Keratinocyte (primary cell): ENCODE measurements around the gene PHPT1. TPM values are rescaled to one million over a fixed set of nuclear protein-coding genes. Genes with fewer than 3 reads are reported as not detected.
A peak's percentile ranks its signal among the peaks of the same experiment; 100 is the strongest.
"Not testable (repeated sequence)": the region's sequence is repeated elsewhere in the genome, so short reads cannot be mapped to it uniquely, and the experiment has no call there.

Experiments used
- DNase-seq: peaks from one replicate; pipeline ENCODE4 v3.0.0-alpha.2; 2011; ENCODE audit warnings: low read depth, missing footprints, low spot score
- FAIRE-seq: peaks from 2 replicates; lab custom pipeline; 2011; peaks lifted over from hg19 to GRCh38; lab: Jason Lieb, UNC
- H2AFZ ChIP-seq: 2 replicates; pipeline ENCODE4 v1.6.0; 2012; ENCODE audit warnings: low read length, control low read depth, inconsistent platforms; ENCODE audit not compliant: control insufficient read depth
- H3K27ac ChIP-seq: 2 replicates; pipeline ENCODE4 v1.5.1; 2011; ENCODE audit warnings: low read length; ENCODE audit not compliant: control insufficient read depth, insufficient read depth
- H3K27me3 ChIP-seq: 3 replicates; pipeline ENCODE4 v1.6.0; 2011; ENCODE audit warnings: low read length; ENCODE audit not compliant: control insufficient read depth, insufficient read depth; ENCODE audit errors: extremely low read depth
- H3K36me3 ChIP-seq, 2 experiments: 2 replicates in 1 of 2; 3 replicates in 1 of 2; pipeline ENCODE4 v1.5.1; 2011; ENCODE audit warnings: low read length in 2 of 2, mild to moderate bottlenecking in 1 of 2; ENCODE audit not compliant: control insufficient read depth in 2 of 2, insufficient read depth in 2 of 2; ENCODE audit errors: extremely low read depth in 1 of 2
- H3K4me1 ChIP-seq: 3 replicates; pipeline ENCODE4 v1.5.1; 2011; ENCODE audit warnings: low read length; ENCODE audit not compliant: control insufficient read depth, insufficient read depth; ENCODE audit errors: extremely low read depth
- H3K4me2 ChIP-seq: 3 replicates; pipeline ENCODE4 v1.6.0; 2011; ENCODE audit warnings: low read depth, low read length; ENCODE audit not compliant: control insufficient read depth, insufficient read depth; ENCODE audit errors: extremely low read depth
- H3K4me3 ChIP-seq, 3 experiments: fragments of 200-600 bp in 1 of 3; sonication (generic) in 1 of 3; 2 replicates in 2 of 3; 3 replicates in 1 of 3; pipeline ENCODE4 v1.5.1; 2011 to 2016; ENCODE audit warnings: low read length in 3 of 3, mild to moderate bottlenecking in 3 of 3, control low read depth in 2 of 3, inconsistent platforms in 1 of 3, low read depth in 1 of 3, mixed read lengths in 1 of 3, mixed run types in 1 of 3, moderate library complexity in 1 of 3; ENCODE audit not compliant: control insufficient read depth in 2 of 3, insufficient read depth in 2 of 3; ENCODE audit errors: extremely low read depth in 1 of 3
- H3K79me2 ChIP-seq: 2 replicates; pipeline ENCODE4 v1.6.0; 2012; ENCODE audit warnings: low read length; ENCODE audit not compliant: control insufficient read depth, insufficient read depth
- H3K9ac ChIP-seq: 3 replicates; pipeline ENCODE4 v1.6.0; 2011; ENCODE audit warnings: low read length; ENCODE audit not compliant: control insufficient read depth, insufficient read depth; ENCODE audit errors: extremely low read depth
- H3K9me1 ChIP-seq: 3 replicates; pipeline ENCODE4 v1.6.0; 2011; ENCODE audit warnings: low read length; ENCODE audit not compliant: control insufficient read depth, insufficient read depth; ENCODE audit errors: extremely low read depth
- H3K9me3 ChIP-seq: 2 replicates; pipeline ENCODE4 v1.5.1; 2012; ENCODE audit warnings: low read depth, low read length; ENCODE audit not compliant: control insufficient read depth
- H4K20me1 ChIP-seq: 3 replicates; pipeline ENCODE4 v1.6.0; 2011; ENCODE audit warnings: low read length; ENCODE audit not compliant: control insufficient read depth, insufficient read depth; ENCODE audit errors: extremely low read depth
- EZH2 ChIP-seq: IDR thresholded peaks from one replicate; pipeline ENCODE4 v1.6.1; 2012; ENCODE audit warnings: inconsistent platforms, mild to moderate bottlenecking, low read length, moderate library complexity
- dilution Hi-C: fragments of 300-500 bp; cut with MboI; formaldehyde crosslinking; loops from one replicate; pipeline ENCODE4 v1.7.0; 2020; ENCODE audit warnings: low sequenced_read_pairs; ENCODE audit not compliant: extremely low pct_ligation_motif_present
- polyA plus RNA-seq, 5 experiments: library from polyadenylated mRNA; depleted of rRNA in 3 of 5; stranded (reverse) in 3 of 5; stranded (forward) in 1 of 5; unstranded in 1 of 5; fragments of >200 nt; gene quantifications; 1 replicate in 1 of 5; 2 replicates in 3 of 5; 3 replicates in 1 of 5; pipeline versions ENCODE4 v1.2.1 to v1.2.3, GENCODE V29; 2011 to 2012; ENCODE audit warnings: missing spikeins in 2 of 5, low read depth in 1 of 5, low replicate concordance in 1 of 5
- TF ChIP-seq, protein P1 (sequence below), 3 experiments: IDR thresholded peaks in 1 of 3; conservative IDR thresholded peaks in 1 of 3; optimal IDR thresholded peaks in 1 of 3; 2 replicates in 2 of 3; 3 replicates in 1 of 3; pipeline versions ENCODE3 to v1.5.1; 2011; ENCODE audit warnings: low read length in 3 of 3, mild to moderate bottlenecking in 3 of 3, moderate library complexity in 2 of 3, control low read depth in 1 of 3, inconsistent platforms in 1 of 3; ENCODE audit not compliant: insufficient read depth in 2 of 3; ENCODE audit errors: extremely low read depth in 1 of 3

Gene PHPT1
- polyA plus RNA-seq, 1 donor (not counting 4 experiments of a cell fraction or from before 2014, with no cell fraction given): 68.8 TPM

DNA sequence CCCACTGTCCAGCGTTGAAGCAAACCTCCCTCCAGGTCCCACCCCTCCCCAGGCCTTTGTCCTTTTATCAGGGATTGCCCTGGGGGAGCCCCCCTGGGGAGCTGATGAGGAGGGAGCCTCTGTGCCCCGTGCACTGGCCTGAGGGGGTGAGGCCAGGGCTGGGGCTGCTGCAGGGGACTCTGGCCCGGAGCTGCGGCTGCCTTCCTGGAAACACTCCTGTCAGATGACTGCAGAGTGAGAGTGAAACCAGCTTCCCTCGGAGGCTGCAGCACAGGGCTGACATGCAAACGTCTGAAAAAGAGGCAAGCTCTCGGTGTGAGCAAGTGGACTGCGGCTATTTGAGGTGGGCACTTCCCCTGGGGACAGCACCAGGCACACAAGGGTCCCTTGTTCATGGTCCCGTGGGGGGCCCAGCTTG lies 32.5 kb downstream of the PHPT1 start:
- Histone ChIP-seq H3K4me3 (peak overlapping the region in 1 of 3 experiments; percentile 54), H4K20me1 (no peaks in the 10 kb centered on the region), H3K4me2 (peak overlapping the region; percentile 86), H2AFZ (peak overlapping the region; percentile 83), H3K9ac (peak overlapping the region; percentile 66), H3K27ac (peak overlapping the region; percentile 43), H3K9me3 (no peaks in the 10 kb centered on the region), H3K36me3 (no peaks in the 10 kb centered on the region), H3K4me1 (peaks cover 21% of the 10 kb centered on the region), H3K9me1 (no peaks in the 10 kb centered on the region), H3K79me2 (peaks cover 2% of the 10 kb centered on the region), H3K27me3 (no peaks in the 10 kb centered on the region)
- no peak for FAIRE-seq
- no peak for DNase-seq
- dilution Hi-C loops: no loop called here
- TF ChIP-seq EZH2: no peak
- TF ChIP-seq, protein P1, sequence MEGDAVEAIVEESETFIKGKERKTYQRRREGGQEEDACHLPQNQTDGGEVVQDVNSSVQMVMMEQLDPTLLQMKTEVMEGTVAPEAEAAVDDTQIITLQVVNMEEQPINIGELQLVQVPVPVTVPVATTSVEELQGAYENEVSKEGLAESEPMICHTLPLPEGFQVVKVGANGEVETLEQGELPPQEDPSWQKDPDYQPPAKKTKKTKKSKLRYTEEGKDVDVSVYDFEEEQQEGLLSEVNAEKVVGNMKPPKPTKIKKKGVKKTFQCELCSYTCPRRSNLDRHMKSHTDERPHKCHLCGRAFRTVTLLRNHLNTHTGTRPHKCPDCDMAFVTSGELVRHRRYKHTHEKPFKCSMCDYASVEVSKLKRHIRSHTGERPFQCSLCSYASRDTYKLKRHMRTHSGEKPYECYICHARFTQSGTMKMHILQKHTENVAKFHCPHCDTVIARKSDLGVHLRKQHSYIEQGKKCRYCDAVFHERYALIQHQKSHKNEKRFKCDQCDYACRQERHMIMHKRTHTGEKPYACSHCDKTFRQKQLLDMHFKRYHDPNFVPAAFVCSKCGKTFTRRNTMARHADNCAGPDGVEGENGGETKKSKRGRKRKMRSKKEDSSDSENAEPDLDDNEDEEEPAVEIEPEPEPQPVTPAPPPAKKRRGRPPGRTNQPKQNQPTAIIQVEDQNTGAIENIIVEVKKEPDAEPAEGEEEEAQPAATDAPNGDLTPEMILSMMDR (optimal IDR thresholded peaks at IDR 0.05 in 1 of 3, IDR thresholded peaks at IDR 0.05 in 1 of 3, conservative IDR thresholded peaks at IDR 0.05 in 1 of 3; ENCODE audit: extremely low read depth in 1 of 3, insufficient read depth in 2 of 3, low read length in 3 of 3): no peak

DNA sequence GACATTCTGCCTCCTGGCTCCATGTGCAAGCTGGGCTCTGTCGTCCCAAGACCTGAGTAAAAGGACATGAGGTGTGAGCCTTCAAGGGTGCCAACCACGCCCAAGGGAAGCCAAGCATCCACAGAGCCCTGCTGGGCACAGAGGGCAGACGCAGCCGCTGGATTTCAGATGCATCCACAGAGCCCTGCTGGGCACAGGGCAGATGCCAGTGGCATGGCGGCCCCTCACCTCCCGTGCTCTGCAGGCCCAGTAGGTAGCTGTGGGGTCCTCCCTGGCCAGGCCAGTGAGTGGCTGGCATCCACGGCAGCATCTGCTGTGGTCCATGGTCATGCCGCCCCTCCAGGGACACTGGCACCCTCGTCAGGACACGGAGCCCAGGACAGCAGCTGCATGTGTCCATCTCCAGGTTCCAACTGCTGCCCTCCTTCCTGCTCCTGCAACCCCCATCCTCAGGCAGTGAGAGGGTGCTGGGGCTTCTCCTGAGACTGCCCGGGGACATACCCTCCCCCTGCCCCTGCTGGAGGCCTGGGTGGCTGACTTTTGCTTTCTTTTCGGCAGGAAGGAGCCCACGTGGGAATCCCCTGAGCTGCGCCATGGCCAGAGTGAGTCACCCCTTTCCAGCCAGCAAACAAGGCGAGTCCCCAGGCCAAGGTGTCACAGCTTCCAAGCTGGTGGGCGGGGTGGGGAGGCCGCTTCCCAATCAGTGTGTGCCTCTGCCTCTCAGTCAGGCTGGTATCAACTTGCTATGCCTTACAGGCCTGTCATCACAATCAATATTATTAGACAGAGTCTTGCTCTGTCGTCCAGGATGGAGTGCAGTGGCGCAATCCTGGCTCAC lies 33.1 kb downstream of the PHPT1 start:
- no peaks in the 10 kb centered on the region for H3K9me3 ChIP-seq
- peak overlapping the region in 2 of 3 experiments; percentile 53 to 54 for H3K4me3 ChIP-seq
- dilution Hi-C loops: no loop called here
- peak overlapping the region; percentile 66 for H3K9ac ChIP-seq
- H3K79me2 ChIP-seq: peaks cover 8% of the 10 kb centered on the region
- H3K36me3 ChIP-seq: no peaks in the 10 kb centered on the region
- TF ChIP-seq, protein P1 (optimal IDR thresholded peaks at IDR 0.05 in 1 of 3, IDR thresholded peaks at IDR 0.05 in 1 of 3, conservative IDR thresholded peaks at IDR 0.05 in 1 of 3; ENCODE audit: extremely low read depth in 1 of 3, insufficient read depth in 2 of 3, low read length in 3 of 3): no peak
- no peak for TF ChIP-seq EZH2
- DNase-seq (peak; percentile 72), FAIRE-seq (peak; percentile 9)
- H3K4me2 ChIP-seq: peak overlapping the region; percentile 86
- no peaks in the 10 kb centered on the region for H4K20me1 ChIP-seq
- peaks cover 24% of the 10 kb centered on the region for H3K4me1 ChIP-seq
- H3K9me1 ChIP-seq: no peaks in the 10 kb centered on the region
- H2AFZ ChIP-seq: peak overlapping the region; percentile 83
- H3K27ac ChIP-seq: peak overlapping the region; percentile 43
- H3K27me3 ChIP-seq: no peaks in the 10 kb centered on the region

DNA sequence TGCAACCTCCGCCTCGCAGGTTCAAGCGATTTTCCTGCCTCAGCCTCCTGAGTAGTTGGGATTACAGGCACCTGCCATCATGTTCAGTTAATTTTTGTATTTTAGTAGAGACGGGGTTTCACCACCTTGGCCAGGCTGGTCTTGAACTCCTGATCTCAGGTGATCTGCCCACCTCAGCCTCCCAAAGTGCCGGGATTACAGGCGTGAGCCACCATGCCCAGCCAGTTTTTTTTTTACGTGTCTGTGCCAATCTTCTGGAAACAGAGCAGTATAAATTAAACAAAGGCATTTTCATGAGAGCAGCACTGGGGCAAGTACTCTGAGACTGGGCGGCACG lies 33.7 kb downstream of the PHPT1 start:
- dilution Hi-C loops, H2AFZ ChIP-seq, H3K27me3 ChIP-seq, H3K4me3 ChIP-seq, H3K36me3 ChIP-seq, H3K9me1 ChIP-seq, H3K9ac ChIP-seq, FAIRE-seq, H3K9me3 ChIP-seq, DNase-seq, H4K20me1 ChIP-seq: not testable (repeated sequence)
- Histone ChIP-seq H3K79me2 (peaks cover 12% of the 10 kb centered on the region), H3K4me1 (peaks cover 28% of the 10 kb centered on the region), H3K27ac (peak overlapping the region; percentile 13), H3K4me2 (peak overlapping the region; percentile 86)
